ENCODE results near the gene KCNC2. TPM values are rescaled to one million over a fixed set of nuclear protein-coding genes. Genes with fewer than 3 reads are reported as not detected.
"Not testable (repeated sequence)": the region's sequence is repeated elsewhere in the genome, so short reads cannot be mapped to it uniquely, and the experiment has no call there.

Gene KCNC2
- total and polyA plus RNA-seq, 2 donors from 2014 or later: not detected

- no peak overlapping the region for H3K4me3 ChIP-seq (ENCODE audit: low read length in 3 of 3)
- H3K36me3 ChIP-seq (ENCODE audit: control insufficient read depth in 2 of 3, insufficient read depth in 3 of 3, low read length in 3 of 3): no peaks in the 10 kb centered on the region
- H3K4me1 ChIP-seq (ENCODE audit: control insufficient read depth in 2 of 3, insufficient read depth in 2 of 3, low read depth in 1 of 3, low read length in 3 of 3): no peaks in the 10 kb centered on the region
- H3K9me3 ChIP-seq (ENCODE audit: control insufficient read depth in 2 of 3, insufficient read depth in 1 of 3, low read length in 3 of 3): no peaks in the 10 kb centered on the region
- intact Hi-C loops (cut with DNase I): no loop called here
- no peak overlapping the region for H3K27ac ChIP-seq (ENCODE audit: low read depth in 2 of 2, low read length in 2 of 2)
- no peak for TF ChIP-seq CTCF (IDR thresholded peaks at IDR 0.05; ENCODE audit: borderline replicate concordance, extremely low read depth, insufficient read depth)
- no peak overlapping the region for H3K9ac ChIP-seq (ENCODE audit: low read length in 3 of 3)
- peak; percentile 82 for FAIRE-seq
- no peaks in the 10 kb centered on the region for H3K27me3 ChIP-seq (ENCODE audit: control insufficient read depth, insufficient read depth, low read length)
- no peak for DNase-seq
Observed at GRCh38 chr12:75190846-75191245, 18.8 kb downstream of the KCNC2 start.

GRCh38 chr12:75185881-75186280 lies 23.8 kb downstream of the KCNC2 start:
- FAIRE-seq; intact Hi-C loops (cut with DNase I); H3K27me3 ChIP-seq (ENCODE audit: control insufficient read depth, insufficient read depth, low read length): not testable (repeated sequence)

GRCh38 chr12:75184516-75184915 lies 25.1 kb downstream of the KCNC2 start:
- Histone ChIP-seq H3K9ac (ENCODE audit: low read length in 3 of 3) (no peak overlapping the region), H3K4me1 (ENCODE audit: control insufficient read depth in 2 of 3, insufficient read depth in 2 of 3, low read depth in 1 of 3, low read length in 3 of 3) (no peaks in the 10 kb centered on the region), H3K9me3 (ENCODE audit: control insufficient read depth in 2 of 3, insufficient read depth in 1 of 3, low read length in 3 of 3) (no peaks in the 10 kb centered on the region), H3K36me3 (ENCODE audit: control insufficient read depth in 2 of 3, insufficient read depth in 3 of 3, low read length in 3 of 3) (no peaks in the 10 kb centered on the region), H3K27me3 (ENCODE audit: control insufficient read depth, insufficient read depth, low read length) (no peaks in the 10 kb centered on the region), H3K27ac (ENCODE audit: low read depth in 2 of 2, low read length in 2 of 2) (no peak overlapping the region), H3K4me3 (ENCODE audit: low read length in 3 of 3) (no peak overlapping the region)
- no peak for TF ChIP-seq CTCF (IDR thresholded peaks at IDR 0.05; ENCODE audit: borderline replicate concordance, extremely low read depth, insufficient read depth)
- intact Hi-C loops (cut with DNase I): no loop called here
- FAIRE-seq: no peak
- peak in 2 of 5 donors; percentile 40 to 51 for DNase-seq

More at GRCh38 chr12:75185881-75186280, 23.8 kb downstream of the KCNC2 start:
- H3K4me3 ChIP-seq (ENCODE audit: low read length in 3 of 3); DNase-seq; H3K27ac ChIP-seq (ENCODE audit: low read depth in 2 of 2, low read length in 2 of 2); H3K9me3 ChIP-seq (ENCODE audit: control insufficient read depth in 2 of 3, insufficient read depth in 1 of 3, low read length in 3 of 3); H3K36me3 ChIP-seq (ENCODE audit: control insufficient read depth in 2 of 3, insufficient read depth in 3 of 3, low read length in 3 of 3); H3K4me1 ChIP-seq (ENCODE audit: control insufficient read depth in 2 of 3, insufficient read depth in 2 of 3, low read depth in 1 of 3, low read length in 3 of 3); H3K9ac ChIP-seq (ENCODE audit: low read length in 3 of 3): not testable (repeated sequence)

- DNase-seq (no peak), FAIRE-seq (no peak)
- intact Hi-C loops (cut with DNase I): no loop called here
- no peak for TF ChIP-seq CTCF (IDR thresholded peaks at IDR 0.05; ENCODE audit: borderline replicate concordance, extremely low read depth, insufficient read depth)
- no peaks in the 10 kb centered on the region for H3K36me3 ChIP-seq (ENCODE audit: control insufficient read depth in 2 of 3, insufficient read depth in 3 of 3, low read length in 3 of 3)
- no peak overlapping the region for H3K4me3 ChIP-seq (ENCODE audit: low read length in 3 of 3)
- no peak overlapping the region for H3K27ac ChIP-seq (ENCODE audit: low read depth in 2 of 2, low read length in 2 of 2)
- no peak overlapping the region for H3K9ac ChIP-seq (ENCODE audit: low read length in 3 of 3)
- no peaks in the 10 kb centered on the region for H3K9me3 ChIP-seq (ENCODE audit: control insufficient read depth in 2 of 3, insufficient read depth in 1 of 3, low read length in 3 of 3)
- H3K27me3 ChIP-seq (ENCODE audit: control insufficient read depth, insufficient read depth, low read length): no peaks in the 10 kb centered on the region
- no peaks in the 10 kb centered on the region for H3K4me1 ChIP-seq (ENCODE audit: control insufficient read depth in 2 of 3, insufficient read depth in 2 of 3, low read depth in 1 of 3, low read length in 3 of 3)
Observed at GRCh38 chr12:75183967-75184366, 25.7 kb downstream of the KCNC2 start.
